ENCODE data around the gene GLCCI1.

Gene GLCCI1

DNA sequence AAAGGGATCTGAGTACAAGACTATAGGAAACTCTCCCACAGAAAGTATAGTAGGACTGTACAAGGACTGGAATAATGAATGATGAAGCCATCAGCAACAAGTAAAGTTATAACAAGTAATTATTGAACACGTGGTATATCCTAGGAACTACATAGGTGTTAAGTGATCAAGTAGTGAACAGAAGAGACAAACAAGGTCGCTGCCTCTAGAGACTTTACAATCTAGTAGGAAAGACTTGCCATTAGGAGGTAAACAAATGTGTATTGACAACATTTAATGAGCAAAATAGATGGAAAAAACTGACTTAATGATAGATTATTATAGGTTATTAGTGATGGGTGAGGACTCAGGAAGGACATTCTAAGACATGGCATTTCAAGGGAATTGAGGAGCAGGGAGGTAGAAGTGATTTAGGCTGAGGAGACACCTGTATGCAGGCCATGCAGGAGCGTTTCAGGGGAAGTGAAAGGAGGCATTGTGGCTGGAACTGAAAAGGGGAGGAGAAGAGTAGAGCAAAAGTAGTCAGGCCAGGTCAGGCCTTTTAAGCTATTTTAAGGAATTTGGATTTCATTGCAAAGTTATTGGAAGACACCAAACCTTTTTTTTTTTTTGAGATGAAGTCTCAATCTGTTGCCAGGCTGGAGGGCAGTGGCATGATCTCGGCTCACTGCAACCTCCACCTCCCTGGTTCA, 8.5 kb upstream of the GLCCI1 start:
- in situ Hi-C loops (cut with MboI; ENCODE audit: low sequenced_read_pairs), result no loop called here

DNA sequence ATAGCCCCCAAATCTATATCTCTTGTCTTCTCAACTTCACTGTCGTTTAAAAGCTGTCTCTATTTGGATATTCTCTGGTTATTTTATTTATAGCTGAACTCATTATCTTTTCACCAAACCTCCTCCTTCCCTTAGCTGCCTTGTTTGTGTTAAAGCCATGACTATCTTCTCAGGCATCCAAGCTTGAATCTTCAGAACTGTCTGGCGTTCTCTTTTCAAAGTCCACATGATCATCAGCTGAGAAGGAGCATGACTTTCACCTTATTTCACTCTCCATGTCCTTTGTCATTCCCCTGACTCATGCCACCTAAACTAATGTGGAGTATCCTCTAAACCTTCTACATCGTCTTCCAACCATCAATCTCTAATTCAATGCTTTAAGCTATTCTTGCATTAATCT, 5.7 kb upstream of the GLCCI1 start:
- in situ Hi-C loops (cut with MboI; ENCODE audit: low sequenced_read_pairs), result no loop called here

DNA sequence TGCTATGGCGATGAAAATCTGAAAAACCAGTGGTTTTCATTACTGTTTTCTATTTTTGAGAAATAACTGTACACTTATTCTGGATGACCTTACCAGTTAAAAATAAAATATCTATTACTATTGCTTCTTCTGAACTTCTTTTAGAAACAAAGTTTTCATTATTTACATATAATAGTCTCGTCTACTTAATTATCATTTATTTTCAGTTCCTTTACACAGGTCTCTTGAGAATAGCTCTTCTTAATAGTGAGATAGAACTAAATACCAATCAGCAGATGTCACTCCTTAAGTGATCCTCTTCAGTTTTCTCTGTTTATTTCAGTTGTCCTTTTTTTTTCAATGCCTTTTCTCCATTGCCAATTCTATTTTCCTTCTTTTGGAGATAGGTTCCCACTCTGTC, 4.3 kb upstream of the GLCCI1 start:
- in situ Hi-C loops (cut with MboI; ENCODE audit: low sequenced_read_pairs), result no loop called here

DNA sequence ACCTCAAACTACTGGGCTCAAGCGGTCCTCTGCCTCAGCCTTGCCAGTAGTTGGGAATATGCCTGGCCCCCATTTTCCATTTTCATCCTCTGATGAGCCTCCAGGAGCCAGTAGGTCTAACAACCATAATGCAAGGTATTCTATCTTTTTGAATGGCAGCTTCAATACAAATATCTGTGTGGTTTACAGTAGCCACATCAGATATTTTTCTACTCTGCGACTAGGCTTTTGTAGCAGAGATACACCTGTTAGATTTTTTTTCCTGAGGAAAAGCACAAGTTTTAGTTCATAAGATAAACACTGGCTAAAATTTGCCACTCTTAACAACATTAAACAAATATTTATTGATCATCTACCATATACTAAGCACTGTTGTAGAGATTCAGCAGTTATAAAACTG, 3.9 kb upstream of the GLCCI1 start:
- in situ Hi-C loops (cut with MboI; ENCODE audit: low sequenced_read_pairs), result no loop called here

DNA sequence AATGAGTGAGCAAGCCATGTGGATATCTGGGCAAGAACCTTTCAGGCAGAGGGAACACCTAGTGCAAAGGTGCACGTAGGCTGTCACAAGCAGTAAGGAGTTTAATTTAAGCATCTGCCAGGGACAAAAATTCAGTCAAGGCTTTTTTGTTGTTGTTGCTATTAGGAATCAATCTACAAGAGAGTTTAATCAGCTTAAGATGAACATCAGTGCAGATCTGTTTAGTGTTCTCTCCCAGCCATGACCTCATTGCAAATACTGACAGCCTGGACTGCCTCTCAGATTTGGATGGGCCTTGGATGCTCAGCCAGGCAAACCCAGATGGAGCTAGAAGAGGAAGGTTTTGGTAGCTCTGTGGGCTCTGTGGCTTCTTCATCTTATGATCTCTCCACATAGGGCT, 3.3 kb upstream of the GLCCI1 start:
- in situ Hi-C loops (cut with MboI; ENCODE audit: low sequenced_read_pairs), result no loop called here

DNA sequence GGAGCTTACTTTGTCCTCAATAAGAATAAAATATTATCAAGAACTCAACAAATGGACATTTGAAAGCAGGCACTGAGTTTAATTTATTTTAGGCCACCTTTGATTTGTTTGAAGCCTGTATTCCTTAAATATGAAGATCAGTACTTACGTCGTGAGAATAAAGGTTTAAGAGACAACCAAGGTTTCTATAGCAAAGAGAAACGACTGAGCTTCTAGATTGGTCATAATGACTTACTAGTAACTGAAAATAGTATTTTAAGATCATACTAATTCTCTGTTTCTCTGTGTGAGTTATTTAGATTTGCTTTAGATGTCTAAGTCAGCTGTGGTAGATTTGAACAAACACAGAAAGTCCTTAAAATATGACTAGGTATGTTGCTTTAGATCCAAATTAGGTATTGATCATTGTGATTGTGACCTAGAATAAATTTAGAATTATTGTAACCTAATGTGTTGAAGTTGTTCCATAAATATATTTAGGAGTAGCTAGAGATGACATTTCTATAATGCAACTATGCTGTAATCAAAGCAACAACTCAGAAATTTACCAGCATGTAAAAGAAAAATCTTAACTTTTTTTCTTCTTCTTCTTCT, 2.4 kb upstream of the GLCCI1 start:
- in situ Hi-C loops (cut with MboI; ENCODE audit: low sequenced_read_pairs), result no loop called here

DNA sequence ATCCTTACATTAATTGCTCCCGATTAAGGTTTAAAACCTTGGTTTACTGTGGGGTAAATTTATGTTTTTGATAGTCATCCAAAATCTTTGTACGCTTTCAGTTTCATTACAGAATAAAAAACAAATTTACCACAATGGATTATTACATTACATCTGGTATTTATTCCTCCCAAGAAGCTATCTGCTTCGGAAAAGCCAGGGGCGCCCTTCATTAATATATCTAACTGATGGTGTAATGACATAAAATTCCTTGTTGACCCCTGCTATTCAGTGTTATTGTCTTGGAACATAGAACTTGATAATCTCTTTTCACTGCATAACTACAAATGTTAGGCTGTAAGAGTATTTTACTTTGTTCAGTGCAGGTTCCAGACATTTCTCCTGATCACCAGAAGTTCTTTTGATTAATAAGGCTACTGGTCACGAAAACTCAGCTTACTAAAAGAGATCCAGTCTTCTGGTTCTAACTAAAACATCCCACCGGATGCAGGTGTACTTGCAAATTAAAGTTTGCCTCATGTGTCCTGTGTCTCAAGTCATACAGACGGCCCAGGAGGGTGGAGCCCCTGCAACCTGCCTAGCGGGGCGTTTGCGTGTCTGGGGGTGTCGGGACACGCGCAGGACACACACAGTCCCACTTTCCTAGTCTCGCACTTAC, 581 bp upstream of the GLCCI1 start:
- in situ Hi-C loops (cut with MboI; ENCODE audit: low sequenced_read_pairs), result no loop called here

DNA sequence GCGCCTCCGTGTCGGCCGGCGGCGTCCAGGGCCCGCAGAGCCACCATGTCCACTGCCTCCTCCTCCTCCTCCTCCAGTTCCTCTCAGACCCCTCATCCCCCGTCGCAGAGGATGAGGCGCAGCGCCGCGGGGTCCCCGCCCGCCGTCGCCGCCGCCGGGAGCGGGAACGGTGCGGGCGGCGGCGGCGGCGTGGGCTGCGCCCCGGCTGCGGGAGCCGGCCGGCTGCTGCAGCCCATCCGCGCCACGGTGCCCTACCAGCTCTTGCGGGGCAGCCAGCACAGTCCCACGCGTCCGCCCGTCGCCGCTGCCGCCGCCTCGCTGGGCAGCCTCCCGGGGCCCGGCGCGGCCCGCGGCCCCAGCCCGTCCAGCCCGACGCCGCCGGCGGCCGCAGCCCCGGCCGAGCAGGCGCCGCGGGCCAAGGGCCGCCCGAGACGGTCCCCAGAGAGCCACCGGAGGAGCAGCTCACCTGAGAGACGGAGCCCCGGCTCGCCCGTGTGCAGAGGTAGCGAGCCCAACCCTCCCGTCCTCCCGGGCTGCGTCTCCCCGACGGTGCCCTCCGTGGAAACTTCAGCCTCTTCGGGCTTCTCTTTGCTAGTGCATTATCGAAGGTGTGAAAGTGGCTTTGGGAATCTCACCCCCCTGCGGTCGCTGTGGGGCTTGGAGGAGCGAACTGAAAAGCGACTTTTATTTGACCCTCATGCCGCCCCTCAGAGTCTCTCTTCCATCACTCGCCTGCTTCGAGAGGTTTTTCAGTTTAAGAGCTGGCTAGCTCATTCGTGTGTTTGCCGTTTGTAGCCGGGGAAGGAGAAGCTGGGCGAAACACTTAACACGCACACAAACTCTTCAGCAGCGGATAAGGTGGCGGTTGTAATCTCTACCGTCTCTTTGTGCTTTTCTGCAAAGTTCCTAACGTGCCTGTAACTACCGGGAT, 975 bp downstream of the GLCCI1 start:
- in situ Hi-C loops (cut with MboI; ENCODE audit: low sequenced_read_pairs), result no loop called here

DNA sequence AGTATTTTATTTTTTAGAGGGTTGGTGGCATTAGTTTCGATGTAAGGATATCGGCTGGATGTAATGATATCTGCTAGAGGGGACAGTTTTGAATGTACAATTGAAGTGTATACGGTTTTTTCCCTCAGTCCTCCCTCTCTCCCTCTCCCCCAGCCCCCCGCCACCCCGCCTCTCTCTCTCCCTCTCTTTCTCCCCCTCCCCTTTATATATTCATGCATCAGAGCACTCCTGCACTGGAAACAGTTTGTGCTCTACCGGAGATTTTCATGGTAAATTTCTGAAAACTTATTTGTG, 1.6 kb downstream of the GLCCI1 start:
- in situ Hi-C loops (cut with MboI; ENCODE audit: low sequenced_read_pairs), result no loop called here

DNA sequence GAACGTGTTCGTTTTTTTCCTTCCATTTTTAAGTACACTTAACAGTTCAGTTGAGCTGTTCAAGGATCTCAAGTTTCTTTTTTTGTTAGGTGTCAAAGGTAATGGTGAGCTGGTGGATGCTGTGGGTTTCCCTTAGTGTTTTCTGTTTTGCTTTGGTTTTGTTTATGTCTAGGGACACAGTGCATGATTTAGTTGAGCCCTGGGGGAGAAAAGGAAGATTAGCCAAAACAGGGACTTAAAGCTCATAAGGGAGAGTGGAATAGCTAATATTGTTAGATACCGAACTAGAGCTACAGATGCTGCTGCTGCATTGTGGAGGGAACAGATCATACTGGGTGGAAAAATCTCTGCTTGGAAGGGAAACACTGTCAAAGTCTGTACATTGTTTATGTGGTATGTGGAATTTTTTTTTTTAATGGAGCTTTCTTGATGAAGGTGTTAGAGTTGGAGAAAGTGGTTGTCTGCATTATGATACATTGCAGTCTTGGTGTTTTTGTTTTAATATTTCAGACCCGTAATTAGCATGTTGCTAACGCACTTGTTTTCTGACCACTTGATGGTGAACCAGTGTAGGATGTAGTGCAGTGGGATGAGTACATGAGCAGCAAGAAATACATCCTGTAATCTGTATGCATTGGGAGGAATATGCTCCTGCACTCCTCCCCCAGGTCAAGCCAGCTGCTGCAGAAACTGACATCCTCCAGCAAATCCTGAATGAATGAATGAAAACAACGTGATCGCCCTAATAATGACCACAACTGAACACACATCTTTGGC, 2.1 kb downstream of the GLCCI1 start:
- in situ Hi-C loops (cut with MboI; ENCODE audit: low sequenced_read_pairs), result no loop called here

DNA sequence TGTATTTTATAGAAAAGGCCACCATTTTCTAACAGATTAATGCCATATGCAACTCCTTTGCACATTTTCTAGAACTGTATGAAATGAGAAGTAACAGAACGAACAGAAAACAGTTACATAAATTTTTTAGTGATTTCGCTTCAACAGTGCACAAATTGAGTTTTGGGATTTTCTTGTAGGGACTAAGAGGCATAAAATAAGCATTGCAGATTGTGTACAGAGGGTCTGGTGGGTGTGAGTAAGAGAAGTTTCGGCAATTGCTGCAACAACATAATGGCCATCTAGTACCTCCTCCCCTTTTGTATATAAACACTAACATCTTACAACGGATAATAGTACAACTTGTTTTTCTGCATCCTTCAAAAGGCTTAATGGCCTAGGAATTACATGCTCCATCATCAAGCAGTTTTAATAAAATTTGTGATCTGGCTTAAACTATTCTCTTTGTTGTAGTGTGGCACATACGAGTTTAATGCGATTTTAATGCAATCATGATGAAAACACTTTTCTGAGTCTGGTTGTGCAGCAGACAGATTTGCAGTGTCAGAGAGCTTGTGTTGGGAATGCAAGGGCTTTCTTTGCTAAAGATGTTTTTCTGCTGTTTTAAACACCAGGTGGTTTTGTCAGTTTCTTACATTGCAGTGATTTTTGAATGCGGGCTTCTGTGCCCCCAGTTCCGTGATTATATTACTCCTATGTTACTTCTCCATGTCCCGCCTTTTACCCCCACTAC, 2.9 kb downstream of the GLCCI1 start:
- in situ Hi-C loops (cut with MboI; ENCODE audit: low sequenced_read_pairs), result no loop called here

DNA sequence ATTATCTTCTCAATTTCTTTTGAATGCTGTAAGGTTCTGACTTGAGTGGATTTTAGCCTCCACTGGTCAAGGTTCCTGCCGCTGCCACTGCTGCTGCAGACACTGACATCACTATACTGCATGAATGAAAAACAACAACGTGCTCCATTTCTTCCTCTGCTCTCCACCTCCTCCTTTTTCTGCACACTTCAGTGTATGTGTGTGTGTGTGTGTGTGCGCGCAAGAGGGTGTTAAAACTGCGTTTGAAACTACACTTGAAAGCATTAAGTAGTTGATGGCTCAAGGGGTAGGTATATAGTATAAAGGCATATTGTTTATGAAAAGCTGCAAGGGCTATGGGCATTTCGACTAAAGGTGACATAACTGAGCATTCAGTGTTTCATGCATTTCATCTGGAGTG, 3.5 kb downstream of the GLCCI1 start:
- in situ Hi-C loops (cut with MboI; ENCODE audit: low sequenced_read_pairs), result no loop called here

DNA sequence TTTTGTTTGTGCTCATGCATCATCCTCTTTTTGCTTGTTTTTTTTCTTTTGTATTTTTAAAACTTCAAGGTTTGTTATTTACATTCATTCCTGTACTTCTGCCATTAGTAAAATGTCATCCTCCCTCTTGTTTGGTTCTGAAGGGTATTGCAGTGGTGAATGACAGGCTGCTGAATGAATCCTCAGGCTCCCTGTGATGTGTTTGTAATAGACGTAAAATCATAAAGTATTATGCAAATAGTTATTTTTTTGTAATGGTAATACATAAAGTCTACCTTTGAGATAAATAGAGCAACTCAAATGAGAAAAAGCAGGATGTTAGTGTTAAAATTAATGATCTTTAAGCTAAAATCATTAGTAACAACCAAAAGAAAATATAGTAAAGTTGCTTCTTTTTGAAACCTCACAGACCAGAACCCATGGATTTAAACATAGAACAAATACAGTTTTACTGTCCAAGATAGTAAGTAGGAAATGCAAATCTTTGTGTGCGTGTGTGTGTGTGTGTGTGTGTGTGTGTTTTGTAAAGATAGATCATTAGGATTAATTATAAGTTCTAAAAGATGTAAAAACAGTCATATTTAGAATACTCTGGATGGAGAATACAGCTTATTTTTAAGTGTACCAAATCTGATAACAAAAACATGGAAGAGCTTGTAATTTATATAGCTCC, 4.5 kb downstream of the GLCCI1 start:
- in situ Hi-C loops (cut with MboI; ENCODE audit: low sequenced_read_pairs), result no loop called here

DNA sequence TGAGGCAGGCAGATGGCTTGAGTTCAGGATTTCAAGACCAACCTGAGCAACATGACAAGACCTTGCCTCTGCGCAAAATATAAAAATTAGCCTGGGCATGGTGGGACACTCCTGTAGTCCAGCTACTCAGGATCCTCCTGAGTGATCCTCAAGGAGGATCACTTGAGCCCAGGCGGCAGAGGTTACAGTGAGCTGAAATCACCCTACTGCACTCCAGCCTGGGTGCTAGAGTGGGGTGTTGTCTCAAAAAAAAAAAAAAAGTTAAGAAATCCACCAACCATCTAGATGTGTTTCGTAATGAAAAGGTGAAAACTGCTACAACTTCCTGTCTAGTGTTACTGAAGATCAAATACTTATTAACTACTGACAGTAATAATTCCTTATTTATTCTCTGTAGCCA, 8.1 kb downstream of the GLCCI1 start:
- in situ Hi-C loops (cut with MboI; ENCODE audit: low sequenced_read_pairs), result no loop called here

DNA sequence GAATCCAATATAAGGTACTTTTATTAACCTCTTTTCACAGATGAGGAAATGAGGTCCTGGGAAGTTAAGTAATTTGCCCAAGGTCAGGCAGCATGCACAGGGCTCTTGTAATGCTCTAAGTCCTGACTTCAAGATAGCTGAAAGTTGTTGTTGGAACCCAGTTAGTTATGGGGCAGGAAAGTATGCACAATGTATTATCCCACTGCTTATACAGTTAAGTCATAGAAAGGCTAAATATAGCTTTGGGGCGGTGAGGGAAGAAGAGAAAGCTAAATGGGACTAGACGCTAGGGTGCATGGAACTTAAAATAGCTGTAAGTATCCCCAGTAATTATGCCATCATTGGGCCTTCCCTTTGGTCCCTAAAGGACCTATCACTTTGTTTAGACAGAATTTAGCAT, 9.2 kb downstream of the GLCCI1 start:
- in situ Hi-C loops (cut with MboI; ENCODE audit: low sequenced_read_pairs), result no loop called here

DNA sequence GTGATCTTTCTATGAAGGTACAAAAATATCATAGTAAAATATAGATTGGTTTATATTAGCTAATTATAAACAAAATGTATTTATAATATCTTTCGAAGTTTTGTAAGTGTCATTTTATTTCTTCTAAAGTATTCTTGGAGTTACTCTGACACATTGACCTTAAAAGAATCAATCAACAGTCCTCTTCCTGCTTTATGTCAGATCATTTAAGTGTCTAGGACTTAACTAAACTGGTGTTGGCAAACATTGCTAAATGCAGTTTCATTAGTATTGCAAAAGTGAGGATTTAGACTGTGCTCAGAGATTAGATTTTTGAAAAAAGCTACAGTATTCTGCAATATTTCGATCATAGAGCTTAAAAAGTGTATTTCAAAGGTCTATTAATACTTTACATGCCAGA, 10.3 kb downstream of the GLCCI1 start:
- in situ Hi-C loops (cut with MboI; ENCODE audit: low sequenced_read_pairs), result no loop called here

DNA sequence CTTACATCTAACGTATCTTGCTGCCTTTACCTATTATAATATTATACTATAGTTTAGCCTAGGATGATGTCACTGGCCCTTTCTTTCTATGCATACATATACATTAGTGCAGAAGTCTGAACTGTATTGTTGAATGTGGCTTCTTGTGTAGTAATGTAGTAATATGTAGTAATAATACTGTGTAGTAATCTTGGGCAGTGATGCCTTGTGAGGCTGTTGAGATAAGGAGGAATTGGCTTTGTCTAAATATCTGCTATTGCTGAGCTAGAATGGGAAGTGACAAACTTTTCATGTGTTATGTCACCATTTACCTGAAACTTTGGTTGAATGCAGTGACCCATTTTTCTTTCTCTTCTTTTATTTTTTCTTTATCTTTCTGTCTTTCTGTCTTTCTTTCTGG, 11.0 kb downstream of the GLCCI1 start:
- in situ Hi-C loops (cut with MboI; ENCODE audit: low sequenced_read_pairs), result no loop called here

DNA sequence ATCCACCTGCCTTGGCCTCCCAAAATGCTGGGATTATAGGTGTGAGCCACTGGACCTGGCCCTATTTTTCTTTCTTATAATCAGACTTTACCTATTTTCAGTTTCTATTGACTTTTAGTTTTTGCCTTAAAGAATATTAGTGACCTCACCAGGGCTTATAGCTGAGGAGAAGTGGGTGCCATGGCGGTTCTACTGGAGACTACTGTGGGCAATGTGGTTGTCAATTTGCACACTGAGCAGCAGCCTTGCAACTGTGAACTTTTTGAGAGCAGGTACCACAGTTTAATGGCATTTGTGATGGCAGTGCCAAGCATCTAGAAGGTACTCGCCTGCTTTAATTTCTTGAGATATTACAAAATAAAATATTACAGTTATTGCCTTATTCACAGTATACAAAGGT, 11.5 kb downstream of the GLCCI1 start:
- in situ Hi-C loops (cut with MboI; ENCODE audit: low sequenced_read_pairs), result no loop called here

DNA sequence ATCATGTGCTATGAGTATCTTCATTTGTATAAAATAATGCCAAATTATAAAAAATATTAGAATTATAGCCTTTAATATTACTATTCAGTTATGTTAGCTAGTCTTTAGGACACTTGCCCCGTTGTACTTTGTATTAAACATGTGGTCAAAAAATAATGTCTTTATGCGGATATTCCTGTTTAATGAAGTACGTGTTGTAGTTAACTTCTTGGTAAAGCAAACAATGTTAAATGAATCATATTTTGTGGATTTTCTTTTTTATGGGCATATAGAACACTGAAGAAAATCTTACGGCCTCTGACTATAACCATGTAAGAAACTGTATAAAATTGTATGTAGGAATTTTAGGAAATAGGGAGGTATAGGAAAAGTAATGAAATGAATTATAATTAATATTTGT, 14.3 kb downstream of the GLCCI1 start:
- in situ Hi-C loops (cut with MboI; ENCODE audit: low sequenced_read_pairs), result no loop called here

DNA sequence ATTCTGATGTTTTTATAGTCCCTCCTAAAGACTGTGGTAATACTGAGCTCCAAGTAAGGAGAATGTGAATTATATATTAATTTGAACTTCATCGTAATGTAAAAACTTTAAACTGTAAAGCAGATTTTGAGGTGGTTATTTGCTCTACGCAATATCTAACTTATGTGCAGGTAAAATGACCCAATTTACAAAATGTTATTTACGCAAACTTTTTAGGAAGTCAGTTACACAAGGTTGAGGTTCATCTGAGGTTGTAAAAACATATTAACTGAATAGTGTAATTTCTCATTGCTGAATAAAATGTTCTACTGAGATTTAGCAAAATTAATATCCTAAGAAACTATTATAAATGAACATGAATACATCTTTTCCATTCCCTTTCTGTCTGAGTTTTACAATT, 15.8 kb downstream of the GLCCI1 start:
- in situ Hi-C loops (cut with MboI; ENCODE audit: low sequenced_read_pairs), result no loop called here

Data from hTERT RPE-1 (cell line).